HG02885 (cell line): ENCODE data around the gene SH3GL2.

Source experiments
- ATAC-seq: cut with Tn5 transposase; IDR thresholded peaks from one replicate; pipeline ENCODE4 v1.9.1; 2021; ENCODE audit warnings: mild to moderate bottlenecking; ENCODE audit not compliant: unreplicated experiment, poor library complexity

SH3GL2 gene

DNA sequence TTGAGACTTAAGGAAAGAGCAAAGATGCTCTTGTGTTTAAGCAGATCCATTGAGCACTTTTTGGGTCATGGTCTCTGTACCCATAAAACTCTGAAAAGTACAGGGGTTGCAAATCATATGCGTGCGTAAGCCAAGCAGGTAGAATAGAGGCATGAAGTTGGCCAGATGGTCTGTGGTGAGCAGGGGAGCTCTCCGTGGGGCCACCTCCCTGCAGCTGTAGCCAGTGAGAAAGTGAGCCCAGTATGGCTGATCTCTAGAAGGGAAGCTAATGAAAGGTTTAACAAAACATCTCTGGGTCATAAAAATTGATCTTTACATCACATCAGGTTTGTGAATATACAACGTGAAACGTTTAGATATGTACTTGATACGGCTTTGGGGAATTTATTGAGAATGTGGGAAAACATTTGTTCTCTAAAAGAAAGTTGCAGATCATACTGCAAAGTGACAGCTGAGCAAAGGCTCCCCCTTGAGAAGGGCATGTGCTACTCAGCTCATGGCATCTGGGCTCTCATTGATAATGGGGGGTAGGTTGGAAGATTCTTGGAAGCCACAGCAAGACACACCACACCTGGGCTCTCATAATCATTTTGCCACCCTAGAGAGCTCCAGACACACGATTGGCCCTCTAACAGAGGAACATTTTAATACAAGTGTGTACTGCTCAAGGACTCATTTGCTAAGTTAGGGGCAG is 30.6 kb downstream of the SH3GL2 start:
- no peak for ATAC-seq

DNA sequence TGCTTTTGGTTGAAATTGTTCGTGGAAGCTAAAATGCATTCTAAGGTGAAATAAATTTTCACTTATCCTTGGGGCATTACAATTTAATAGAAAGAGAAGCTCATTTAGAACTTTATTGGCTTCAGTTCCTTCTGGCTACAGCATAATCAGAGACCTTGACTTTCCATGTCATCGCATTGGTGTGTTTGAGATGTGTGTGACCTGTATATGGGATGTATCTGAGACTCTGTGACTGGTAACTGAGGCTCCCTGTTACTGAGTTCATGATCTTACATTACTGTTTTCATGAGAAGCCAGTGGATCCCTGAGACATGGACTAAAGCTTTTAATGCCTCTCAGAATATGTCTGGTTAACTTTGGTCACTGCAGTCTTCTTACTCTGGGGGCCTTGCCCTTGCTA is 32.5 kb downstream of the SH3GL2 start:
- ATAC-seq, result no peak

DNA sequence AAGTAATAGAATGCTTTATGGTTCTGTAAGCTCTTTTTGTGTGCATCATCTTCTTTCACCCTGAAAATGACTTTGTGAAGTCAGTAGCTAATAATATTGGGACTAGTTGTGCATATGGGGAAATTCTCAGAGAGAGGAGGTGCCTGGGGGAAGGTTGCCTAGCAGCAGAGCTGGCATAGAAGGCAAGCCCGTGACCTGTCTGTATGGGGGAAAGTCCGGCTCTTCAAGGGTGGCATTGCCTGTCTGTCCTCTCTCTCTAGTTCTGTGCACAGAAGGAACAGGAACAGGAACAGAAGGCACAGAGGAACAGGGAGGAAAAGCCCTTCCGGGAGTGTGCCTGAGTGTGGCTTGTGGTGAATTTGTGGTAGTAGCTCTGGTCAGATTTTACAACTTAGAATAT is 33.1 kb downstream of the SH3GL2 start:
- ATAC-seq, result no peak

DNA sequence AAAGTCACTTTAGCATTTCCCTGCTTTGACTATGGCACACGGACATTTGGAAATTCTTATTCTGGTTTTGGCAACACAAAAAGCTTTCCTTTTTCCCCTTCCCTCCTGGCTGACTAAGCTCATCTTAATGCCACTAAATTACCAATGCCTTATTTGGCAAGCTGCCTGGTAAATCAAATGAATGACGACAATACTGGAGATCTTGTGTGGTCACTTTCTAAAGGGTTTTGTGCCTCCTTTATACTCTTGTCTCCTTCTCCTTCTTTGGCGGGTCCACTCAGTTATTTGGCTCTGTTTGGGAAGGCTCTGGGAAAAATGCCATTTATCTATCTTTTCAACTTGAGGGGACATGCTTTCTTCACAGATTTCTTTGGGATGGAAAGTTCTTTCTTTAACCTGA is 34.9 kb downstream of the SH3GL2 start:
- ATAC-seq, result no peak

DNA sequence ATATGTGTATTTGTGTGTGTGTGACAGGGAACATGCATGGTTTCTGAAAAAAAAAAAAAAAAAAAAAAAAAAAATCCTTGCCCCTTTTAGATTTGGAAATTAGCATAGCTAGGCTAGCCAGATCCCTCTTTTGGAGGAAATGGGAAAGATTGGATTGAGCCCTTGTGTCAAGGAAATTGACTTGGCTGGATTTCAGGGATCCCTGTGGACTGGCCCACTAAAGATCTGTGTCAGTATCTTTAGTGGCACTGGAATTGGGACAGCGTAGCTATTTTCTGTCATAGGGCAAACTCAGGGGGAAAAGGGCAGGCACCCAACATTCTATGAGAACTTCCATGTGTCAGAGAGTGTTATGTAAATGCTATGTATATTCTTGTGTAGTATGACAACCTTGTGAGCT is 35.4 kb downstream of the SH3GL2 start:
- ATAC-seq, result no peak

DNA sequence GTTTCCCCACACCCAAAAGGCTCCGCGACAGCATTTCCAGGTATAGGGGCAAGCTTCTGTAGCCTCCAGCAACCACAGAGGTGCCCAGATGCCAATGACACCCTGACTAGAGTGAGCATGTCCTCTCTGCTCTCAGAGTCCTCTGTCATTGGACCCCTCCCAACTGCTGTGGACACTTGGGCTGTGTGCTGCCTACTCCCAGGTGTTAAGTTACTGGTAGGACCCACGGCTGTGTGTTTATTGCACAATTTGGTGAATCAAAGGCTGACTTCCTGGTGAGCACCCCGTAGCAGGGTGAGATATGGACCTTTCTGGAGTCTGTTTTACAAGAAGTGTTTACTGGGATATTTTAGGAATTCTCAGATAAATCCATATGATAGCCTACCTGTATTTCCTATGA is 36.0 kb downstream of the SH3GL2 start:
- ATAC-seq, result no peak

DNA sequence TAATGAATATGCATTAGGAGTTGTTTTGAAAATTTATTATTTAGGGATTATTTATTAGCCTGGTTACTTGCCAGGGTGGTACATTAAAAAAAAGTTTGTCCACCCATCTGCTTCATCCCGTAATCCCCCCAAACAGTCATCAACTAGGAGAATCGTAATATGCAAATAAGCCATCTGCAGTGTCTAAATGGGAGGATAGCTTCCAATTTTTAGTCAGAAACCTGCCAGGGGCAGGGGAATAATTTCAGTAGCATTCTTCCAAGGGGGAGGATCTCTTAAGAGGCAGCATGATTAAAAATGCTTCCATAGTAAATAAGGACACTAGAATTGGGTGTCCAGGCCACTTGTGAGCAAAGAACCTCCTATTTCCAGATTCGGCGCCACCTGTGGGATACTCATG is 43.3 kb downstream of the SH3GL2 start:
- no peak for ATAC-seq

DNA sequence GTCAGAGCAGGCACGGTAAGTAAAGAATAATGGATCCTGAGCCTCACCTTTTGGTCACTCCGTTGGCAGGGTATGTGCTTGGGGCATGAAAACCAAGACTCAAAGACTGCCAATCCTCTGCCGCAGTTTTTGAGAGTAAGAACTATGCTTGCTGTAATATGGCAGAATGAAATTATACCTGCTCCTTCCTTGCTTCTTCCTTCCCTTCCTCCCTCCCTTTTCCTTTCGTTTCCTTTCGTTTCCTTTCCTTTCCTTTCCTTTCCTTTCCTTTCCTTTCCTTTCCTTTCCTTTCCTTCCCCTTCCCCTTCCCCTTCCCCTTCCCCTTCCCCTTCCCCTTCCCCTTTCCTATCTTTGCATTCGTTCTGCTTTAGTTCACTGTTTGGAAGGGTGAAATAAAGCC is 43.9 kb downstream of the SH3GL2 start:
- ATAC-seq, result no peak

DNA sequence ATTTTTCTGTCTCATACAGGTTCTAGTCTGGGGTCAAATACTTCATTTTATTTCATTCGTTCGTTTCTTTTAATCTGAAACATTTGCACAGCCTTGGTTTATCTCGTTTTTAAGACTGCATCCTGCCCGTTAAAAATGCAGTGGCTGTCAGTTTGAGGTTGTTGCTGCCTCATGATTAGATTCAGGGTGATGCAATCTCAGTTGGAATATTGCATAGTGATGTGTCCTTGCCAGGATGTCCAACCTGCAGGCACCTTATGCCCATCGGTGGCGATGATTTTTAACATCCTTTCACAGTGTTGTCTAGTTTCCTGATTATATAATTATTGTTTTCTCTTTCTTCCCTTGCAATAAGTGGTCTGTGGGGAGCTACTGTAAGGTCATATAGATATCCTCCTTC is 45.1 kb downstream of the SH3GL2 start:
- ATAC-seq, result no peak

DNA sequence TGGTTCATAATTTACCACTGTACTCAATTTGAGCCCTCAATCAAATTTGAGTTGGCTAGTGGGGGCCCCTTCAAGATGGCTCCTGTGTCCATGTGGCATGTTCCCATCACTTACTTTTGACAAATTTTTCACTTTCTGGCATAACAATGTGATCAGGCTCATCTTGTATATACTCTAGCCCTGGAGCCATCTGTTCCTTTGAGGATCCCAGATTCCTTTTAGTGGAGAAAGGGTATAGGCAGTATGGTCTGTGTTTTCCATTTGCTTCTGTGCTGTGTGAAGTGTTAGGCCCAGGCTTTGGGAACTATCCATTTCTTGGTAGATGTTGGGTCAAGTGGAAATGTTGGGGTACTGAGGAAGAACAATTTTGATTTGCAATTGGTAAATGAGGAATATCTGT is 45.7 kb downstream of the SH3GL2 start:
- ATAC-seq, result no peak

DNA sequence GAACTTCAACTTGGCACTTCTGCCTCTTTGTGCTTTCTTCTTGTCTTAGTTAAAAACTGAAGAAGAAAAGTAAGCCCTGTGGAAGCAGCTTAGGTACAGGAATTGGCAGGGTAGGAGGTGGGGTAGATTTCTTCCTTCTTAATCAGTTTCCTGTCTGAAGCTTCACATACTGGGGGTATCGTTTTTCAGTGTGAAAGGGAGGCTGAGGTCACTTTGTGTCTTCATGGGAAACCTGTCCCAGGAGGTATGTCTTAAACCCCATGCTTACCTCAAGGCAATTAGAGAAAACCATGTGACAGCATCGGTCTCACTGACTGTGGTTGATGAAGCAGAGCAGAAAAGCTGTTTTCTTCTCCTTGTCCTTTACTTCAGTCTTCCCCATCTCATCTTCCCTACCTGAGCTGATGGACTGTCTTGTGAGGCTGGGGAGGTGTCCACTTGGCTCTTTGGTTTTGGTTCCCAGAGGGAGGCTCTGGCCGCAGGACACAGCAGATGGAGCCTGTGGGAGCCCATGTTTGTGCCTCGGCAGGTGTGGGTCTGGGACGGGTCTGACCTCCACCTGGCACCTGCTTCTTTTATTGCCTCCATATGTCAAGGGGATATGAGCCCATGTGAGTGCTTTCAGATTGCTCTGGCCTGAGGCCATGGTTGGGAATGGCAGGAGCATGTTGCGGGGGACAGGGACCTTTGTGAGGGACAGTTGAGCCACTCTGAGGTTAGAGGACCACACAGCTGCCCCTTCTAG is 47.0 kb downstream of the SH3GL2 start:
- no peak for ATAC-seq

DNA sequence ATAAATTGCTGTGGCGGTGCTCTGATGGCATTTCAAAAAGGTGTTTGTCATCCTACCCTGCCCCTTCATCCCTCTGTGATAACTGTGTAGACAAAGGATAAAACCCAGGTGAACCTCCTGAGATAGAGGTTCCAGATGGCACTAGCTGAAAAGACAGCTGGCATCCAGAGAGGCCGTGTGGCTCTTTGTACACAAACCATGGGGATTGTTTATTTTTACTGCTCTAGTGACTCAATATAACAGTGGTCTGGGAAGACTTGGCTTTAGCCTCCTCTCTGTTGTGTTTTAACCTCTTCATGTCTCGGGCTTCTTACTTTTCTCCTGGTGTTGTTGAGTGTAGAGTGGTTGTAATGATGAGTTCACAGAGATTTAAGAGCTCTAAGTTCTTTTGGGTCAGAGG is 48.8 kb downstream of the SH3GL2 start:
- ATAC-seq, result no peak

DNA sequence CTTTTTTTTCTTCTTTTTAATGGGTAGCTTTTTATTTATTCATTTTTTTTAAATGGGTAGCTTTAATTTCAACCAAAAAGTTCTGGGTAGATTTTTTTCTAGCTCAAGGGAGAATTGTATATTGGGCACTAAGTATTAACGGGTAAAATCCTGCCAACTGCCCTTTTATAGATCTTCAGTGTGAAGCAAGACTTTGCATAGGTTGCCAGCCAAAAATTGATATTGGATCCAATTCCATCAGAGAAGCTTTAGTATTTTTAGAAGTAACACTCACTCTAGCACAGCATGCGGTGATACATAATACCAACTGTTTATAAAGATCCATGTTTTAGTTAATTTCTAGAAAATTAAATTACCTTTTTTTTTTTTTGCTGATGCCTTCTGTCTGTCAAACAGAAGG is 49.8 kb downstream of the SH3GL2 start:
- no peak for ATAC-seq

DNA sequence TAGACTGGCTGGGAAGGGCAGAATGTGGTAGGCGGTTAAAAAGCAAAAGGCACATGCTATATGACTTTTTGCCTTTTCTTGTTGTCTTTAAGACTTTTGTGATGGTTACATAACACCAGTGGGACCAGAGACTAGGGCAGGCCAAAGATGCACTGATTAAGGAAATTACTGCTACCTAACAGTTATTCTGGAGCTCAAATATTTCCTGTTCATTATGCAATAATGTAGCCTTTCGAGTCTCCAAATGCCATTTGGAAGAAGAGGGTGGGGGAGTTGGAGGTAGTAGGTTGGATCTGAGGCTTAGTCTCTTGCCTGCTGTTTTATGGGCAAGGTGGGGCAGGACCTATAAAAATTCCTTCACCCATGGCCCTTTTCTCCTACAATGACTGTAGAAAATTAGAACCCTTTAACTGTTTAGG is 51.7 kb downstream of the SH3GL2 start:
- ATAC-seq, result no peak

DNA sequence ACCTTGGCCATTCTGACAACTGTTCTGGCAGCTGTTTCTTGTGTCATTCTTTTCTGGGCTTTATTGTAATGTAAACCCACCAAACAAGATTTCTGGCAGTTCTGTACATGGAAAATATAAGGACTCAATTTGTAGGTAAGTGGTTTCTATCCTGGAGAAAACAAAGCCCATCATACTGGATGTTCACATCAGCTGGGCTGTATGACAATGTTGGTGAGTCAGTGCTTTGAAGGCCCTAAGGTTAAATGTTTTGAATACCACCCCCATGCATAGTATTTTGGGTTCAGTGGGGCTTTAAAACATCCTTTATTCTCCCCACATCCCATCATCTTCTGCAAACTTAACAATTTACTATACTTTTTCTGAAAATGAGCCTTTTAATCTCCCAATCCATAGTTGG is 52.5 kb downstream of the SH3GL2 start:
- ATAC-seq, result no peak

DNA sequence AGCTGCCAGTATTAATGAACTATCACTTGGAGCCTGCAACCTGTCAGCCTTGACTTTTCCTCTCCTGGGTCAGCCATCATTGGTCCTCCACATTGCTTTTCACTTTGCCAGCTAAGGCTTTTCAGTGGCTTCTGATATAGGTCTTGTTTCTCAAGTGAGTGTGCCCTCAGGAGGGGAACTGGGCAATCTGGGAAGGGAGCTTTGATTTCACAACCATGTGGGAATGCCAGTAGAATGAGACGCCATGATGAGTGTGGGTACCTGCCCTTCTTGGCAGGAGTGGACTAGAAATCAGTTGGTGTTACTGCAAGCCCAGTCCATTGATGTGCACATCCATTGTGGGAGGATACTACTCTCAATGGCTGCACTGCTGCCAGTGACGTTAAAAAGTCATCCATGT is 54.1 kb downstream of the SH3GL2 start:
- ATAC-seq, result no peak

DNA sequence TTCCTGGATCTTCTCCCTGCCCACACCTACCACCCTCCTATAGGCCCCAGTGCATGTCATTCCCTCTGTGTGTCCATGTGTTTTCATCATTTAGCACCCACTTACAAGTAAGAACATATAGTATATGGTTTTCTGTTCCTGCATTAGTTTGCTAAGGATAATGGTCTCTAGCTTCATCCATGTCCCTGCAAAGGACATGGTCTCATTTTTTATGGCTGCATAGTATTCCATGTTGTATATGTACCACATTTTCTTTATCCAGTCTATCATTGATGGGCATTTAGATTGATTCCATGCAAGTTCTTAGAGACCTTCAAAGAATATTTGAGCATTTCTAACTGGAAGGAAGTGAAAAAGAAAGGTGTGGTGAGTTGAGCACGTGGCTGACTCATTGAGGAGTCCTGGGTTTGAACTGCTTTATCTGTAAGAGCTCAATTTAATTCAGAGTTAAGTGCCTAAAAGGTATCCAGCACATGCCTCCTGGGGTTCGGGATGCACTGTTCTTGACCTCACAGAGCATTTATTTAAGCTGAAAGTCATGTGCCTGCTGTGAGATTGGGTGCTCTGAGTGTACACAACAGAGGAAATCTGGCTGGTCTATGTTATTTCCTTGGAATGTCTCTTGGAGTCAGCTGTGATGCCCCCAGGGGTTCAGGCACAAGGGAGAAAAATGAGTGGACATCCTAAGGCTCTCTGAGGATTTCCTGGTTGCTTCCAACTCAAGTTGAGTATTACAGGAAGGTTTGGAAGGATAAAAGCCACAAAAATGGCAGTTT is 56.4 kb downstream of the SH3GL2 start:
- no peak for ATAC-seq

DNA sequence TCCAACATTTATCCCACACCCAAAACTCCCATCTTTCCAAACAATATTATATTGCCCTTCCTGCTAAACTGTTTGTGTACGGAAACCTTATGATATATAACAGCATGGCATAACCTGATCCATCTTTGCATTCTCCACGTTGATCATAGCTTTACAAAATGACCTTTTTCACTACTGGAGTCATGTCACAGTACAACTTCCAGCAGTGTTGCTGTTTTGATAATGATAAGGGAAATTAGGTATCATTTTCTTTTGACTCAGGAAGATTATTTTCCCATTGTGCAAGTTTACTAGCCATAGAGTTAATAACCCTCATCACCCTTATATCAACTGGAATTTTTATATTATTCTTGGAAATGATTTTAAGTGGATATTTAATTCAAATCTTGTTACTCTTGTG is 57.5 kb downstream of the SH3GL2 start:
- no peak for ATAC-seq

DNA sequence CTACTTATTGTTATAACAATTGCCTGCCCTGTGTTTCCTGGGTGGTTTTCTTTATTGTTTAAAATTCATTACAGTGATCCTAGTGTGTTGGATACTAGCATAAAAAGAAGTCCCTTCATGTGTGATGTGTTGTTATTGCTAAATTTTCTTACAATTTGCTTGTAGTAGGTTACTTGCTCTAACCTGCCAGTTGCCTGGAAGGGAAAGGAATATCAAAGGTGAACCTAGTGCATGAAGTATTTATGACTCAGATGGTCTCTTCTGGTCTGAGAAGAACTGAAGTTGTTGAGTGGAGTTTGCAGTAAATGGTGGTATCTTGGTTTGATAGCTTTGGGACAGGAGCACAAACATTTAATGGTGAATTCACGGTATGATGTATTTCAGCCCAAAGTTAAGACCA is 58.0 kb downstream of the SH3GL2 start:
- no peak for ATAC-seq

DNA sequence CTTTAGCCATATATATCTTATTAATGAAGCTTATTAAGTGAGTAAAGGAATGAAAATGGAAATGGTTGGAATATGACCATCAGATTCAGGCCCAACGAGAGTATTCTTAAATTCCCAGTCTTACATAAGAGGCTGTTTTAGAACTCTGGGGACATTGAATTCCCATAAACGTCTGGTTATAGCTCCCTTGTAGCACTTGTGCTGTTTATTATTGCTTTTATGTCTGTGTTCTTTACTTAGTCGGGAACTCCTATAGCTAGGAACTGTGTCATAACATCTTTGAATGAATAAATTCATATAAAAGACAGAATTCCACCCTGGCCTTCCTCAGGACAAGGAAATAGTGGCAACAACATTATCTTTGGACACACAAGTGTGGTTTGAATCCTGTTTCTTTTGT is 58.4 kb downstream of the SH3GL2 start:
- no peak for ATAC-seq

DNA sequence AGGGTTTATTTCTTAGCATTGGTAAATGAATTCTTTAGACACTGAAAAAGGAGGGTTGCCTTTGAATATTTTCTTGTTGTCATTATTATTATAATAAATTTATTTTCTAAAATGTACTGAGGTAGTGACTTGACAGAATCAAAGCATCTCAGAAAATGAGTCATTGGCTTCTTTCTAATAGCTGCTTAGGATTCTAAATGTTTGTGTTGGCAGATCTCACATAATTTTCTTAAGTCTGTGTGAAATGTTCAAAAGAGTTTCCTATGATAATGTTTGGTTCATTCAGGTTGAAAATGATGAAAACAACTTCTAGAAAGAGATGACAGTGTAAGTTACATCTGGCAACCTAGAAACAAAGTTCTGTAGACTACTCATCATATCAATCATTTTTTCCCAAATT is 69.7 kb downstream of the SH3GL2 start:
- ATAC-seq, result no peak
